Hepatocyte (in vitro differentiated cells): ENCODE measurements around the gene TNNT2. TPM values are rescaled to one million over a fixed set of nuclear protein-coding genes. Genes with fewer than 3 reads are reported as not detected.
A peak's percentile ranks its signal among the peaks of the same experiment; 100 is the strongest.

Experiments
- DNase-seq: peaks from one replicate; pipeline ENCODE4 v3.0.0-alpha.2; 2016; ENCODE audit warnings: low spot score
- H2AFZ ChIP-seq: fragments of 200-600 bp; sonication (generic); 2 replicates; pipeline ENCODE4 v1.6.0; 2016; ENCODE audit warnings: antibody characterized with exemption, mild to moderate bottlenecking
- H3K27ac ChIP-seq: fragments of 200-600 bp; sonication (generic); 2 replicates; pipeline ENCODE4 v1.5.1; 2016; ENCODE audit warnings: mild to moderate bottlenecking
- H3K27me3 ChIP-seq: fragments of 200-600 bp; sonication (generic); 2 replicates; pipeline ENCODE4 v1.6.1; 2016
- H3K36me3 ChIP-seq: fragments of 200-600 bp; sonication (generic); replicated peaks from 2 replicates; pipeline ENCODE4 v1.5.1; 2016; ENCODE audit warnings: low read depth; ENCODE audit not compliant: insufficient read depth
- H3K4me1 ChIP-seq: fragments of 200-600 bp; sonication (generic); 2 replicates; pipeline ENCODE4 v1.5.1; 2016; ENCODE audit warnings: mild to moderate bottlenecking, moderate library complexity; ENCODE audit not compliant: insufficient read depth
- H3K4me2 ChIP-seq: fragments of 200-600 bp; sonication (generic); 2 replicates; pipeline ENCODE4 v1.6.0; 2016
- H3K4me3 ChIP-seq: fragments of 200-600 bp; sonication (generic); 2 replicates; pipeline ENCODE4 v1.5.1; 2016; ENCODE audit warnings: mild to moderate bottlenecking
- H3K79me2 ChIP-seq: fragments of 200-600 bp; sonication (generic); 2 replicates; pipeline ENCODE4 v1.6.0; 2017; ENCODE audit warnings: mild to moderate bottlenecking
- H3K9me2 ChIP-seq: fragments of 200-600 bp; sonication (generic); replicated peaks from 2 replicates; pipeline ENCODE4 v1.6.0; 2017; ENCODE audit warnings: mild to moderate bottlenecking; ENCODE audit not compliant: insufficient read depth
- H3K9me3 ChIP-seq: fragments of 200-600 bp; sonication (generic); 2 replicates; pipeline ENCODE4 v1.5.1; 2016; ENCODE audit warnings: low read depth, mild to moderate bottlenecking
- H4K20me1 ChIP-seq: fragments of 200-600 bp; sonication (generic); 2 replicates; pipeline ENCODE4 v1.6.0; 2016; ENCODE audit warnings: mild to moderate bottlenecking; ENCODE audit not compliant: insufficient read depth, poor library complexity, severe bottlenecking
- EZH2 ChIP-seq: fragments of 200-600 bp; sonication (generic); IDR thresholded peaks from 2 replicates; pipeline ENCODE4 v1.6.1; 2016; ENCODE audit warnings: antibody characterized with exemption, mild to moderate bottlenecking, borderline replicate concordance
- EZH2phosphoT487 ChIP-seq: fragments of 200-600 bp; sonication (generic); IDR thresholded peaks from one replicate; pipeline ENCODE4 v1.6.1; 2018; ENCODE audit warnings: antibody characterized with exemption, mild to moderate bottlenecking, low read depth, moderate library complexity; ENCODE audit not compliant: unreplicated experiment, severe bottlenecking
- WGBS: methylation state at CpG from one replicate; pipeline ENCODE4 v1.1.6; 2016; ENCODE audit warnings: low lambda C conversion rate; ENCODE audit errors: missing lambda C conversion rate; 5-methylcytosine and 5-hydroxymethylcytosine counted together
- polyA plus RNA-seq: library from polyadenylated mRNA; unstranded; fragments of >200 nt; fragmentation: Nextera tagmentation; extraction: Ambion mirVana; gene quantifications from 2 replicates; pipeline ENCODE4 v1.2.1, GENCODE V29; 2016
- total RNA-seq: library from RNA; depleted of rRNA; stranded (reverse); fragments of >200 nt; gene quantifications from 2 replicates; pipeline ENCODE4 v1.2.3, GENCODE V29; 2014
- TF ChIP-seq, protein P1 (sequence below): fragments of 200-600 bp; sonication (generic); IDR thresholded peaks from 2 replicates; pipeline ENCODE4 v1.5.1; 2016; ENCODE audit warnings: antibody characterized with exemption, mild to moderate bottlenecking; ENCODE audit not compliant: poor library complexity

Gene TNNT2
- total and polyA plus RNA-seq, 2 experiments from 2014 or later = 25.9 to 33.5 TPM

DNA sequence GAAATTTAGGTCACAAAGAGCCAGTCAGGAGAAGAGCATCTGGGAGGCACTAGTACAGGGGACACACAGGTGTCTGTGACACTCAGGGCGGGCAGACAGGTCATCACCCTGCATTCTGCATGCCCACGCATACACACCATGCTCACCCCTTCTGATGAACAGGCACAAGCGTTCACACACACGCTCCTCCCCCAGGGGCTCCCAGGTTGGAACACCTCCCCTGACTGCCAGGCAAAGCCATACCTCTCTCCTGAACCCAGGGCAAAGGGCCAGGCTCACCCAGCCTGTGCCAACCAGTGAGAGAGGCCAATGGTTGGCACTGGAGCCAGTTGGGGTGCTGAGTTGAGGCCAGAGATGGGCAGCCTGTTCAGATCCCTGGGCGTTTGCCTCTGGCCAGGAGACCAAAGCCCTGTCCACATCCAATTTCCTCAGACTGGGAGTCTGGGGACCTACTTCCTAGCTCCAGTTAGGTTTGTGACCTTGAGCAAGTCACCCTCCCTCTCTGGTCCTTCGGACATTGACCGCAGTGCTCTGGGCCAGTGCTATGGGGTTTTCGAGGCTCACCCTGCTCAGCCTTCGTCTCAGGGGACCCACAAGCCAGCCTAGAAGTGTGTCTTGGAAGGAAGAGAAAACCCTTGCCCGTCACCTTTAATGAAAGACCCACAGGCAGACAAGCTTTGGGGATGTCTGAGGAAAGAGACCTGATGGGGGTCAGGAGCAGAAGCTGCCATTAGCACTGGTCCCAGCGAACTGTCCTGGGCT lies 27.4 kb upstream of the TNNT2 start:
- Histone ChIP-seq H3K27ac (peak overlapping the region; percentile 89), H3K4me3 (no peak overlapping the region), H3K9me3 (no peaks in the 10 kb centered on the region), H3K27me3 (no peaks in the 10 kb centered on the region), H3K36me3 (no peaks in the 10 kb centered on the region), H3K4me2 (peak overlapping the region; percentile 38), H3K9me2 (no peaks in the 10 kb centered on the region), H4K20me1 (no peaks in the 10 kb centered on the region), H3K4me1 (peaks cover 44% of the 10 kb centered on the region), H2AFZ (no peak overlapping the region), H3K79me2 (peaks cover 4% of the 10 kb centered on the region)
- TF ChIP-seq EZH2 = no peak
- no peak for TF ChIP-seq EZH2phosphoT487
- TF ChIP-seq, protein P1, sequence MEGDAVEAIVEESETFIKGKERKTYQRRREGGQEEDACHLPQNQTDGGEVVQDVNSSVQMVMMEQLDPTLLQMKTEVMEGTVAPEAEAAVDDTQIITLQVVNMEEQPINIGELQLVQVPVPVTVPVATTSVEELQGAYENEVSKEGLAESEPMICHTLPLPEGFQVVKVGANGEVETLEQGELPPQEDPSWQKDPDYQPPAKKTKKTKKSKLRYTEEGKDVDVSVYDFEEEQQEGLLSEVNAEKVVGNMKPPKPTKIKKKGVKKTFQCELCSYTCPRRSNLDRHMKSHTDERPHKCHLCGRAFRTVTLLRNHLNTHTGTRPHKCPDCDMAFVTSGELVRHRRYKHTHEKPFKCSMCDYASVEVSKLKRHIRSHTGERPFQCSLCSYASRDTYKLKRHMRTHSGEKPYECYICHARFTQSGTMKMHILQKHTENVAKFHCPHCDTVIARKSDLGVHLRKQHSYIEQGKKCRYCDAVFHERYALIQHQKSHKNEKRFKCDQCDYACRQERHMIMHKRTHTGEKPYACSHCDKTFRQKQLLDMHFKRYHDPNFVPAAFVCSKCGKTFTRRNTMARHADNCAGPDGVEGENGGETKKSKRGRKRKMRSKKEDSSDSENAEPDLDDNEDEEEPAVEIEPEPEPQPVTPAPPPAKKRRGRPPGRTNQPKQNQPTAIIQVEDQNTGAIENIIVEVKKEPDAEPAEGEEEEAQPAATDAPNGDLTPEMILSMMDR = no peak
- WGBS = 92% methylated on average over 11 of the region's 11 CpGs
- DNase-seq = no peak

DNA sequence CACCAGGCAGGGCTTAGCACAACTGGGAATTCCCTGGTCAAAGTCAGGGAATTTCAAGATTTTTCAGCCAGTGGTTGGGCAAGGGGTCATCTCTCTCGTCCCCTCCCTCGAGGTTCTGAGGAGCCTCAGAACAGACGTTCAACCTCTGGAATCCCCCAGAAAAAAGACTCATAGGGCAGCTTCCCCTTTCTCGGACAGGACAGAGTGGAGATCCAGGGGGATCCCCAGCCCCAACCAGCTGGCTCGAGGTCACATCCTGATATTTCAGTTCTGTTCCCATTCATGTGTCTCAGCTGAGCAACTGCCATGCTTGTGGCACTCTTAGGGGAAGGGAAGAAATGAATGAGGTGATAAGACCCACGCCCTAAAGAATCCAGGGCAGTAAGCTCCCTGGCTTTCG lies 26.6 kb upstream of the TNNT2 start:
- no peak overlapping the region for H2AFZ ChIP-seq
- no peaks in the 10 kb centered on the region for H3K9me3 ChIP-seq
- no peak for TF ChIP-seq EZH2phosphoT487
- TF ChIP-seq, protein P1 = no peak
- no peak for TF ChIP-seq EZH2
- peaks cover 48% of the 10 kb centered on the region for H3K4me1 ChIP-seq
- no peaks in the 10 kb centered on the region for H3K27me3 ChIP-seq
- no peaks in the 10 kb centered on the region for H4K20me1 ChIP-seq
- no peak overlapping the region for H3K4me3 ChIP-seq
- H3K27ac ChIP-seq = peak overlapping the region; percentile 89
- WGBS = 83% methylated on average over 7 of the region's 7 CpGs
- peaks cover 4% of the 10 kb centered on the region for H3K79me2 ChIP-seq
- no peak overlapping the region for H3K4me2 ChIP-seq
- no peaks in the 10 kb centered on the region for H3K9me2 ChIP-seq
- H3K36me3 ChIP-seq = no peaks in the 10 kb centered on the region
- DNase-seq = no peak

DNA sequence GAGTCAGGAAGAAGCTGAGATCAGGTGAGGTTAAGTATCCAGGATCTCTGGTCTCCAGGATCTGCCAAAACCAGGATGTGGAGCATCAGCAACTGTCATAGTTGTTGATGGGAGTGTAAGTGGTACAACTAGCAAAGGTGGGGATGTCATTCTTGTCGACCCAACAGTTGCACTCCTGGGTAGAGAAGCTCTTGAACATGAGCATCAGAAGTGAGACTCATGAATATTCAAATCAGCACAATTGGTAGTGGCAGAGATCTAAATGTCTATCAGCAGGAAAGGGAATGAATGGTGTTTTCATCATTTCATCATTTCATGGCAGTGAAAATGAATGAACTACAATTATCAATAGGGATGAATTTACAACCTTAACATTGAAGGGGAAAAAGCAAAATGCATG lies 25.9 kb upstream of the TNNT2 start:
- DNase-seq = no peak
- 77% methylated on average over 1 of the region's 1 CpG for WGBS
- peaks cover 11% of the 10 kb centered on the region for H3K79me2 ChIP-seq
- H3K27ac ChIP-seq = no peak overlapping the region
- H3K9me2 ChIP-seq = no peaks in the 10 kb centered on the region
- H2AFZ ChIP-seq = no peak overlapping the region
- peaks cover 48% of the 10 kb centered on the region for H3K4me1 ChIP-seq
- no peaks in the 10 kb centered on the region for H4K20me1 ChIP-seq
- H3K4me3 ChIP-seq = no peak overlapping the region
- TF ChIP-seq, protein P1 = no peak
- TF ChIP-seq EZH2phosphoT487 = no peak
- no peak for TF ChIP-seq EZH2
- no peaks in the 10 kb centered on the region for H3K36me3 ChIP-seq
- H3K9me3 ChIP-seq = no peaks in the 10 kb centered on the region
- H3K27me3 ChIP-seq = no peaks in the 10 kb centered on the region
- H3K4me2 ChIP-seq = no peak overlapping the region

DNA sequence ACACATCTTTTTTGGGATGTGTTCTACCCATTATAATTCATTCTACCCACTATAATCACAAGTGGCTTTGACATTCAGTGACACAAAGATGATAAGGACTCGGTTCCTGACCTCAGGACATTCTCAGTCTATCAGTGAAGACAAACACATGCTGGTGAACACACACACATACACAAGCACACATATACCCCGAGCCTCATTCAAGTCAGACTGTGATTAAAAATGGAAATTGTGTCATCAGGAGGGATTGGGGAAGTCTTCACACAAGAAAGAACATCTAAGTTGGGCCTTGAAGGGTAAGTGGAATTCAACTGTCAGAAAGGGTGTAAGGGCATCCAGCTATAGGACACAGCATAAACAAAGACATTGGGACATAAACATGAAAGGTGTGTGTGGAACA lies 24.2 kb upstream of the TNNT2 start:
- Histone ChIP-seq H2AFZ (no peak overlapping the region), H3K79me2 (peaks cover 15% of the 10 kb centered on the region), H3K27ac (peak overlapping the region; percentile 98), H3K4me2 (no peak overlapping the region), H3K4me3 (no peak overlapping the region), H3K9me2 (no peaks in the 10 kb centered on the region), H3K9me3 (no peaks in the 10 kb centered on the region), H4K20me1 (no peaks in the 10 kb centered on the region), H3K27me3 (no peaks in the 10 kb centered on the region), H3K4me1 (peaks cover 51% of the 10 kb centered on the region), H3K36me3 (no peaks in the 10 kb centered on the region)
- 51% methylated on average over 2 of the region's 2 CpGs for WGBS
- DNase-seq = no peak
- TF ChIP-seq, protein P1 = no peak
- TF ChIP-seq EZH2 = no peak
- no peak for TF ChIP-seq EZH2phosphoT487
